ENCODE data around the gene MDGA2. TPM values are rescaled to one million over a fixed set of nuclear protein-coding genes. Genes with fewer than 3 reads are reported as not detected.
A peak's percentile ranks its signal among the peaks of the same experiment; 100 is the strongest.

The MDGA2 gene
- polyA plus RNA-seq, 1 donor = 0.82 TPM

GRCh38 chr14:47085678-47086077, 589.7 kb downstream of the MDGA2 start:
- no peak overlapping the region for H3K4me3 ChIP-seq (ENCODE audit: low read length)
- no peaks in the 10 kb centered on the region for H3K36me3 ChIP-seq (ENCODE audit: control insufficient read depth, insufficient read depth, low read length)
- 100% methylated on average over 1 of the region's 1 CpG for WGBS (ENCODE audit: insufficient coverage, low lambda C conversion rate)

GRCh38 chr14:47065326-47065725, 610.1 kb downstream of the MDGA2 start:
- H3K27me3 ChIP-seq (ENCODE audit: control insufficient read depth, insufficient read depth, low read length) = no peaks in the 10 kb centered on the region
- no peak for DNase-seq
- no peak overlapping the region for H3K27ac ChIP-seq (ENCODE audit: low read length)
- H3K36me3 ChIP-seq (ENCODE audit: control insufficient read depth, insufficient read depth, low read length) = no peaks in the 10 kb centered on the region
- no peaks in the 10 kb centered on the region for H3K4me1 ChIP-seq (ENCODE audit: control insufficient read depth, insufficient read depth, low read length)
- WGBS (ENCODE audit: insufficient coverage, low lambda C conversion rate) = 100% methylated on average over 1 of the region's 1 CpG
- no peak overlapping the region for H3K4me3 ChIP-seq (ENCODE audit: low read length)
- H3K9me3 ChIP-seq (ENCODE audit: control insufficient read depth, low read depth, low read length) = no peaks in the 10 kb centered on the region

More at GRCh38 chr14:47085678-47086077, 589.7 kb downstream of the MDGA2 start:
- Histone ChIP-seq H3K27me3 (ENCODE audit: control insufficient read depth, insufficient read depth, low read length) (no peaks in the 10 kb centered on the region), H3K27ac (ENCODE audit: low read length) (no peak overlapping the region), H3K4me1 (ENCODE audit: control insufficient read depth, insufficient read depth, low read length) (no peaks in the 10 kb centered on the region), H3K9me3 (ENCODE audit: control insufficient read depth, low read depth, low read length) (no peaks in the 10 kb centered on the region)
- no peak for DNase-seq

- no peaks in the 10 kb centered on the region for H3K27me3 ChIP-seq (ENCODE audit: control insufficient read depth, insufficient read depth, low read length)
- 87% methylated on average over 3 of the region's 3 CpGs for WGBS (ENCODE audit: insufficient coverage, low lambda C conversion rate)
- DNase-seq = no peak
- no peaks in the 10 kb centered on the region for H3K9me3 ChIP-seq (ENCODE audit: control insufficient read depth, low read depth, low read length)
- no peak overlapping the region for H3K27ac ChIP-seq (ENCODE audit: low read length)
- H3K36me3 ChIP-seq (ENCODE audit: control insufficient read depth, insufficient read depth, low read length) = no peaks in the 10 kb centered on the region
- no peaks in the 10 kb centered on the region for H3K4me1 ChIP-seq (ENCODE audit: control insufficient read depth, insufficient read depth, low read length)
- no peak overlapping the region for H3K4me3 ChIP-seq (ENCODE audit: low read length)
These were observed 615.4 kb downstream of the MDGA2 start for GRCh38 chr14:47060050-47060449.

- Histone ChIP-seq H3K4me1 (ENCODE audit: control insufficient read depth, insufficient read depth, low read length) (no peaks in the 10 kb centered on the region), H3K4me3 (ENCODE audit: low read length) (no peak overlapping the region), H3K27ac (ENCODE audit: low read length) (no peak overlapping the region), H3K9me3 (ENCODE audit: control insufficient read depth, low read depth, low read length) (no peaks in the 10 kb centered on the region), H3K27me3 (ENCODE audit: control insufficient read depth, insufficient read depth, low read length) (no peaks in the 10 kb centered on the region), H3K36me3 (ENCODE audit: control insufficient read depth, insufficient read depth, low read length) (no peaks in the 10 kb centered on the region)
- DNase-seq = no peak
These were observed 618.0 kb downstream of the MDGA2 start for GRCh38 chr14:47057364-47057763.

- H3K9me3 ChIP-seq (ENCODE audit: control insufficient read depth, low read depth, low read length) = no peaks in the 10 kb centered on the region
- H3K4me3 ChIP-seq (ENCODE audit: low read length) = no peak overlapping the region
- no CpG with 5 or more reads among the region's 1 CpG for WGBS (ENCODE audit: insufficient coverage, low lambda C conversion rate)
- H3K4me1 ChIP-seq (ENCODE audit: control insufficient read depth, insufficient read depth, low read length) = no peaks in the 10 kb centered on the region
- no peaks in the 10 kb centered on the region for H3K36me3 ChIP-seq (ENCODE audit: control insufficient read depth, insufficient read depth, low read length)
- H3K27ac ChIP-seq (ENCODE audit: low read length) = no peak overlapping the region
- no peaks in the 10 kb centered on the region for H3K27me3 ChIP-seq (ENCODE audit: control insufficient read depth, insufficient read depth, low read length)
- DNase-seq = no peak
These were observed 630.6 kb downstream of the MDGA2 start for GRCh38 chr14:47044841-47045240.

GRCh38 chr14:47040550-47040949, 634.9 kb downstream of the MDGA2 start:
- peak; percentile 35 to 73 for DNase-seq
- H3K9me3 ChIP-seq (ENCODE audit: control insufficient read depth, low read depth, low read length) = no peaks in the 10 kb centered on the region
- 0% methylated on average over 1 of the region's 1 CpG for WGBS (ENCODE audit: insufficient coverage, low lambda C conversion rate)
- H3K4me1 ChIP-seq (ENCODE audit: control insufficient read depth, insufficient read depth, low read length) = no peaks in the 10 kb centered on the region
- no peaks in the 10 kb centered on the region for H3K36me3 ChIP-seq (ENCODE audit: control insufficient read depth, insufficient read depth, low read length)
- H3K27ac ChIP-seq (ENCODE audit: low read length) = no peak overlapping the region
- no peaks in the 10 kb centered on the region for H3K27me3 ChIP-seq (ENCODE audit: control insufficient read depth, insufficient read depth, low read length)
- no peak overlapping the region for H3K4me3 ChIP-seq (ENCODE audit: low read length)

GRCh38 chr14:47039336-47039735, 636.1 kb downstream of the MDGA2 start:
- DNase-seq = no peak
- H3K36me3 ChIP-seq (ENCODE audit: control insufficient read depth, insufficient read depth, low read length) = no peaks in the 10 kb centered on the region

GRCh38 chr14:47022721-47023120, 652.7 kb downstream of the MDGA2 start:
- H3K27me3 ChIP-seq (ENCODE audit: control insufficient read depth, insufficient read depth, low read length) = no peaks in the 10 kb centered on the region
- WGBS (ENCODE audit: insufficient coverage, low lambda C conversion rate) = no CpG with 5 or more reads among the region's 2 CpGs
- H3K36me3 ChIP-seq (ENCODE audit: control insufficient read depth, insufficient read depth, low read length) = no peaks in the 10 kb centered on the region
- no peak overlapping the region for H3K27ac ChIP-seq (ENCODE audit: low read length)
- no peak overlapping the region for H3K4me3 ChIP-seq (ENCODE audit: low read length)
- no peaks in the 10 kb centered on the region for H3K4me1 ChIP-seq (ENCODE audit: control insufficient read depth, insufficient read depth, low read length)
- no peaks in the 10 kb centered on the region for H3K9me3 ChIP-seq (ENCODE audit: control insufficient read depth, low read depth, low read length)
- no peak for DNase-seq

More at GRCh38 chr14:47039336-47039735, 636.1 kb downstream of the MDGA2 start:
- no peaks in the 10 kb centered on the region for H3K4me1 ChIP-seq (ENCODE audit: control insufficient read depth, insufficient read depth, low read length)
- H3K9me3 ChIP-seq (ENCODE audit: control insufficient read depth, low read depth, low read length) = no peaks in the 10 kb centered on the region
- H3K27me3 ChIP-seq (ENCODE audit: control insufficient read depth, insufficient read depth, low read length) = no peaks in the 10 kb centered on the region
- H3K27ac ChIP-seq (ENCODE audit: low read length) = no peak overlapping the region
- no peak overlapping the region for H3K4me3 ChIP-seq (ENCODE audit: low read length)

GRCh38 chr14:47020500-47020899, 654.9 kb downstream of the MDGA2 start:
- H3K9me3 ChIP-seq (ENCODE audit: control insufficient read depth, low read depth, low read length) = no peaks in the 10 kb centered on the region
- no peak overlapping the region for H3K4me3 ChIP-seq (ENCODE audit: low read length)
- no peak for DNase-seq
- no peak overlapping the region for H3K27ac ChIP-seq (ENCODE audit: low read length)
- no peaks in the 10 kb centered on the region for H3K4me1 ChIP-seq (ENCODE audit: control insufficient read depth, insufficient read depth, low read length)
- WGBS (ENCODE audit: insufficient coverage, low lambda C conversion rate) = 80% methylated on average over 1 of the region's 2 CpGs
- no peaks in the 10 kb centered on the region for H3K36me3 ChIP-seq (ENCODE audit: control insufficient read depth, insufficient read depth, low read length)
- H3K27me3 ChIP-seq (ENCODE audit: control insufficient read depth, insufficient read depth, low read length) = no peaks in the 10 kb centered on the region

GRCh38 chr14:47012533-47013280, 662.7 kb downstream of the MDGA2 start:
- DNase-seq = no peak
- H3K36me3 ChIP-seq (ENCODE audit: control insufficient read depth, insufficient read depth, low read length) = no peaks in the 10 kb centered on the region
- H3K4me1 ChIP-seq (ENCODE audit: control insufficient read depth, insufficient read depth, low read length) = no peaks in the 10 kb centered on the region
- no peak overlapping the region for H3K4me3 ChIP-seq (ENCODE audit: low read length)
- no peak overlapping the region for H3K27ac ChIP-seq (ENCODE audit: low read length)
- H3K27me3 ChIP-seq (ENCODE audit: control insufficient read depth, insufficient read depth, low read length) = no peaks in the 10 kb centered on the region
- no peaks in the 10 kb centered on the region for H3K9me3 ChIP-seq (ENCODE audit: control insufficient read depth, low read depth, low read length)
- 67% methylated on average over 1 of the region's 6 CpGs for WGBS (ENCODE audit: insufficient coverage, low lambda C conversion rate)

- Histone ChIP-seq H3K9me3 (ENCODE audit: control insufficient read depth, low read depth, low read length) (no peaks in the 10 kb centered on the region), H3K4me1 (ENCODE audit: control insufficient read depth, insufficient read depth, low read length) (no peaks in the 10 kb centered on the region), H3K27me3 (ENCODE audit: control insufficient read depth, insufficient read depth, low read length) (no peaks in the 10 kb centered on the region), H3K4me3 (ENCODE audit: low read length) (no peak overlapping the region), H3K36me3 (ENCODE audit: control insufficient read depth, insufficient read depth, low read length) (no peaks in the 10 kb centered on the region), H3K27ac (ENCODE audit: low read length) (no peak overlapping the region)
- 75% methylated on average over 3 of the region's 3 CpGs for WGBS (ENCODE audit: insufficient coverage, low lambda C conversion rate)
- DNase-seq = no peak
These were observed 665.8 kb downstream of the MDGA2 start for GRCh38 chr14:47009615-47010014.

Data from large intestine (tissue), 3 donors.